GM21526 (cell line): ENCODE results near the gene MAD1L1.
"Not testable (repeated sequence)": the region's sequence is repeated elsewhere in the genome, so short reads cannot be mapped to it uniquely, and the experiment has no call there.

Experiments used
- ATAC-seq: cut with Tn5 transposase; IDR thresholded peaks from one replicate; pipeline ENCODE4 v1.9.1; 2021; ENCODE audit warnings: moderate library complexity; ENCODE audit not compliant: unreplicated experiment, low FRiP score

Gene MAD1L1

GRCh38 chr7:1979591-1980560 lies 252.9 kb downstream of the MAD1L1 start:
- ATAC-seq = peak; percentile 69

GRCh38 chr7:1978656-1979590 lies 253.8 kb downstream of the MAD1L1 start:
- ATAC-seq = no peak

- ATAC-seq = no peak
Observed at GRCh38 chr7:1977876-1978441, 254.8 kb downstream of the MAD1L1 start.

- ATAC-seq = no peak
Observed at GRCh38 chr7:1977059-1977875, 255.5 kb downstream of the MAD1L1 start.

GRCh38 chr7:1976521-1976920 lies 256.2 kb downstream of the MAD1L1 start:
- ATAC-seq = not testable (repeated sequence)

- ATAC-seq = no peak
Observed at GRCh38 chr7:1975581-1975980, 257.2 kb downstream of the MAD1L1 start.

GRCh38 chr7:1975179-1975578 lies 257.6 kb downstream of the MAD1L1 start:
- no peak for ATAC-seq

- ATAC-seq = no peak
Observed at GRCh38 chr7:1974290-1975101, 258.2 kb downstream of the MAD1L1 start.

- ATAC-seq = no peak
Observed at GRCh38 chr7:1973321-1974251, 259.2 kb downstream of the MAD1L1 start.

GRCh38 chr7:1972744-1973143 lies 260.0 kb downstream of the MAD1L1 start:
- no peak for ATAC-seq

GRCh38 chr7:1971946-1972654 lies 260.6 kb downstream of the MAD1L1 start:
- ATAC-seq = no peak

GRCh38 chr7:1970895-1971294 lies 261.9 kb downstream of the MAD1L1 start:
- no peak for ATAC-seq

GRCh38 chr7:1970285-1970660 lies 262.5 kb downstream of the MAD1L1 start:
- ATAC-seq = not testable (repeated sequence)

- no peak for ATAC-seq
Observed at GRCh38 chr7:1969459-1970284, 263.1 kb downstream of the MAD1L1 start.

- no peak for ATAC-seq
Observed at GRCh38 chr7:1968397-1969111, 264.2 kb downstream of the MAD1L1 start.
